GM12892 (cell line): ENCODE data around the gene ZNF69.
"Not testable (repeated sequence)": the region's sequence is repeated elsewhere in the genome, so short reads cannot be mapped to it uniquely, and the experiment has no call there.

Experiments used
- DNase-seq: peaks from one replicate; pipeline ENCODE4 v3.0.0; 2011; ENCODE audit not compliant: insufficient read length
- FAIRE-seq: peaks from 2 replicates; lab custom pipeline; 2011; peaks lifted over from hg19 to GRCh38; lab: Jason Lieb, UNC
- POLR2A ChIP-seq: IDR thresholded peaks from 2 replicates; pipeline ENCODE4 v1.6.1; 2011; ENCODE audit warnings: low read depth, low read length, control low read depth
- POLR2AphosphoS5 ChIP-seq: IDR thresholded peaks from 2 replicates; pipeline ENCODE4 v1.6.1; 2011; ENCODE audit warnings: low read depth, low read length, control low read depth
- TAF1 ChIP-seq: IDR thresholded peaks from 2 replicates; pipeline ENCODE4 v1.6.1; 2011; ENCODE audit warnings: low read depth, mild to moderate bottlenecking, control low read depth, low read length, borderline replicate concordance

ZNF69 gene

GRCh38 chr19:11921852-11922495 lies 34.4 kb downstream of the ZNF69 start:
- DNase-seq: no peak
- no peak for FAIRE-seq
- TF ChIP-seq POLR2A: no peak
- no peak for TF ChIP-seq TAF1
- no peak for TF ChIP-seq POLR2AphosphoS5

GRCh38 chr19:11924886-11925650 lies 37.5 kb downstream of the ZNF69 start, which contains the start of gene ZNF700:
ZNF700 (plus strand) TSS chr19:11925107; CDS start chr19:11925211, 104 bp downstream.
- DNase-seq (peak; percentile 71), FAIRE-seq (no peak)
- peak; percentile 91 for TF ChIP-seq POLR2A
- TF ChIP-seq POLR2AphosphoS5: peak; percentile 89
- peak; percentile 86; the same call in 1 of the 2 replicates for TF ChIP-seq TAF1

GRCh38 chr19:11925651-11926187 lies 38.1 kb downstream of the ZNF69 start:
- not testable (repeated sequence) for DNase-seq, FAIRE-seq

DNA sequence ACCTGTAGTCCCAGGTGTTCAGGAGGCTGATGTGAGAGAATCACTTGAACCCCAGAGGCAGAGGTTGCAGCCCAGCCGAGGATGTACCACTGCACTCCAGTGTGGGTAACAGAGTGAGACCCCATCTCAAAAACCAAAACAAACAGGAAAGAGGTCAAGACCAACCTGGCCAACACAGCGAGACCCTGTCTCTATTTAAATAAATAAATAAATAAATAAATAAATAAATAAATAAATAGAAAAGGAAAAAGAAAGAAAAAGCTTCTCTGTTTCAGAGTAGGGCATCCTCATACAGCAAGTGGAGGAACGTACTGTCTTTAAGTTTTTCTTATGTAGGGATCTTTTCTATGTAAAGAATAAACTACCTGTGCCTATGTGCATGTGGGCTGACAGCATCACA lies 39.6 kb downstream of the ZNF69 start:
- no peak for FAIRE-seq

DNA sequence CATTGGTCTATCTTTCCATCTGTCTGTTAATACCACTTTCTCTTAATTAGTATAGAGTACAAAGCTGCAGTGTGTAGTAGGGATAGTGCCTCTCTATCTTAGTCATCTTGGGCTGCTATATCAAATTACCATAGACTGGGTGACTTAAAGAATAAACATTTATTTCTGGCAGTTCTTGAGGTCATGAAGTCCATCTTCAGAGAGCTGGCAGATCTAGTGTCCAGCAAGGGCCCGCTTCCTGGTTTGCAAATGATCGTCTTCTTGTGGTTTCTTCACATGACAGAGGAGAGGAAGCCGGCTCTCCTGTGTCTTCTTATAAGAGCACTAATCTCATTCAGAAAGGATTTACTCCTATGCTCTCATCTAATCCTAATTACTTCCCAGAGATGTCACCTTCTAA lies 43.5 kb downstream of the ZNF69 start:
- DNase-seq: no peak
- no peak for FAIRE-seq
- TF ChIP-seq POLR2A: no peak
- TF ChIP-seq POLR2AphosphoS5: no peak
- no peak for TF ChIP-seq TAF1

More for the DNA sequence above, 39.6 kb downstream of the ZNF69 start:
- no peak for DNase-seq
- TF ChIP-seq POLR2A: no peak
- TF ChIP-seq POLR2AphosphoS5: no peak
- TF ChIP-seq TAF1: no peak

- DNase-seq: no peak
- TF ChIP-seq POLR2AphosphoS5 (no peak), POLR2A (no peak), TAF1 (no peak)
- FAIRE-seq: no peak
Measured at GRCh38 chr19:11931513-11931912, 43.9 kb downstream of the ZNF69 start.

- DNase-seq, FAIRE-seq: not testable (repeated sequence)
Measured at GRCh38 chr19:11935829-11936228, 48.2 kb downstream of the ZNF69 start.

GRCh38 chr19:11938383-11938782 lies 50.8 kb downstream of the ZNF69 start:
- not testable (repeated sequence) for FAIRE-seq, DNase-seq

- not testable (repeated sequence) for DNase-seq, FAIRE-seq
Measured at GRCh38 chr19:11941361-11941887, 53.8 kb downstream of the ZNF69 start.

DNA sequence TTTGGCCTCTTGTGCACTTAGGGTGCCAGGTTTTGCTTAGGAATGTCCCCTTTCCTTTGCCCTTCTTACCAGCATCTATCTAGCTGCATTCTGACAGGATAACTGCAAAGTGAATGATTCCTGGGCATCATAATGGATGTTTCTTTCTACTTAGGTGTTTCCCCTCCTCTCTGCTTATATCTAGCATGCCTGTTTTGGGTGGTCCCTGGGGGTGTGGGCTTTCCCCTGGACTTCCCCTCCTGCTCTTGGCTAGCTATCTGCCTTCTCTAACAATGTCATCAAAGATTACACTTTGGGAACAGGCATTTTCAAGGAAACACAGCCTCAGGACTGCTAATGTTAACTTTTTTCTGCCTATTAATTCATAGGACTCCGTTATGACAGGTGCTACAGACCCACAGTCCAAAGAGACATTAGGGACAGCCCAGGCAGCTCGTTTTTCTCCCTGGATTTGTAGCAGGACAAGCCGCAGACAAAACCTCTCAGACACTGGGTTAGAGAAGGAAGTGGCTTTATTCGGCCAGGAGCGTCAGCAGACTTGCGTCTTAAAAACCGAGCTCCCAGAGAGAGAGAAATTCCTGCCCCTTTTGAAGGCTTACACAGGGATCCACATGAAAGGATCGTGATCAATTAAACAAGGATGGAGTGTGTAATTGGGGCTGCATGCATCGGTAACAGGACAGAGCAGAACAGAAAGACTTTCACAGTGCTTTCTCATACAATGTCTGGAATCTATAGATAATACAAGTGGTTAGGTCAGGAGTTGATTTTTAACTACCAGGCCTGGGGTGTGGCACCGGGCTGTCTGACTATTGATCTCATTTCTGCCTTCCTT lies 54.6 kb downstream of the ZNF69 start:
- TF ChIP-seq POLR2AphosphoS5: no peak
- TF ChIP-seq TAF1: no peak
- TF ChIP-seq POLR2A: no peak
- DNase-seq (no peak), FAIRE-seq (peak; percentile 17)

DNA sequence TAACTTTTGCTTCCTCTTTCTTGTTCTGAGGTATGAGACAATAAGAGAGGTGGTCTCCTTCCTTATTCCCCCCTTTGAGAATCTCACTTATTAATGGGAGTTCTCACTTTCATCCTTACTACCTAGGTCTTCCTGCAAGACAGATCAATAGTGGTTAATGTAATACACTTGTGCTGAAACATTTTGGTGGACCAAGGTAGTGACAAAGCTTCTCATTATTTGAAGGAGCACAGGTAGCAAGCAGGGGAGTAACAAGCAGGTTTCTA lies 55.2 kb downstream of the ZNF69 start:
- no peak for TF ChIP-seq TAF1
- TF ChIP-seq POLR2A: no peak
- TF ChIP-seq POLR2AphosphoS5: no peak
- FAIRE-seq (no peak), DNase-seq (no peak)

DNA sequence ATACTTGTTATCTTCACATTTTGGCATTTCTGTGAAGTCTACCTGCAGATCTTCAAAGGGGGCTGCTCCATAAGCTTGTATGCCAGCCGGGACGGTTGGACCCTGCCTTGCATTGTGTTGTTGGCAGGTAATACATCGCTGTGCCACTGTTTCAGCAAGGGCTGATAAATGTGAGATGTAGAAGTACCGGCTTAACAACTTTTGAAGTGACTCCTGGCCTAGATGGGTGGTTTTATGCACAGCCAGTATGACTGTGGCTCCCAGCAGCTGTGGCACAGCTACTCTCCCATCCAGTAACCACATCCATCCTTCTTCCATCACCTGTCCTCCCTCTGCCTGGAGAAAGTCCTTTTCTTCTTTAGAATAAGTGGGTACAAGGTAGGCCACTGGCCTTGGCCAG lies 57.1 kb downstream of the ZNF69 start:
- DNase-seq: no peak
- no peak for FAIRE-seq

More for the DNA sequence above, 57.1 kb downstream of the ZNF69 start:
- no peak for TF ChIP-seq TAF1
- no peak for TF ChIP-seq POLR2A
- TF ChIP-seq POLR2AphosphoS5: no peak
